Mesenchymal stem cell (in vitro differentiated cells and primary cell): ENCODE data around the gene CHAC1.

Experiments used
- DNase-seq: peaks from one replicate; pipeline ENCODE4 v3.0.0-alpha.2; 2013
- H2AFZ ChIP-seq: one replicate; pipeline ENCODE4 v1.6.1; 2013; ENCODE audit warnings: low read depth, mild to moderate bottlenecking, control low read depth, inconsistent platforms, low read length, moderate library complexity
- H2AK5ac ChIP-seq: 2 replicates; pipeline ENCODE4 v1.6.1; 2013; ENCODE audit warnings: low read length, moderate library complexity, mild to moderate bottlenecking, inconsistent platforms; ENCODE audit not compliant: severe bottlenecking
- H2BK120ac ChIP-seq: one replicate; pipeline ENCODE4 v1.6.1; 2013; ENCODE audit warnings: low read depth, mild to moderate bottlenecking, inconsistent platforms, low read length, moderate library complexity
- H2BK12ac ChIP-seq, 2 experiments: one replicate each; pipeline ENCODE4 v1.6.1; 2013; ENCODE audit warnings: inconsistent platforms in 2 of 2, low read length in 2 of 2, mild to moderate bottlenecking in 2 of 2, moderate library complexity in 2 of 2, control low read depth in 1 of 2
- H2BK15ac ChIP-seq: one replicate; pipeline ENCODE4 v1.6.1; 2013; ENCODE audit warnings: mild to moderate bottlenecking, low read depth, inconsistent platforms; ENCODE audit not compliant: poor library complexity, severe bottlenecking
- H2BK5ac ChIP-seq: 2 replicates; pipeline ENCODE4 v1.6.1; 2013; ENCODE audit warnings: low read depth, mild to moderate bottlenecking, low read length, control low read depth, inconsistent platforms; ENCODE audit not compliant: poor library complexity, severe bottlenecking
- H3K14ac ChIP-seq, 2 experiments: one replicate each; pipeline ENCODE4 v1.6.1; 2013; ENCODE audit warnings: inconsistent platforms in 2 of 2, low read length in 2 of 2, control low read depth in 1 of 2, mild to moderate bottlenecking in 1 of 2, moderate library complexity in 1 of 2
- H3K18ac ChIP-seq, 2 experiments: one replicate each; pipeline ENCODE4 v1.6.1; 2013; ENCODE audit warnings: inconsistent platforms in 2 of 2, low read length in 2 of 2, control low read depth in 1 of 2, low read depth in 1 of 2, mild to moderate bottlenecking in 1 of 2
- H3K23ac ChIP-seq, 2 experiments: one replicate each; pipeline ENCODE4 v1.6.1; 2013; ENCODE audit warnings: inconsistent platforms in 2 of 2, low read length in 2 of 2, mild to moderate bottlenecking in 2 of 2, moderate library complexity in 2 of 2, control low read depth in 1 of 2
- H3K27ac ChIP-seq: 2 replicates; pipeline ENCODE4 v1.5.1; 2013; ENCODE audit warnings: mild to moderate bottlenecking, moderate library complexity, low read length, control low read depth, inconsistent platforms; ENCODE audit not compliant: poor library complexity, severe bottlenecking
- H3K27me3 ChIP-seq, 2 experiments: 2 replicates each; pipeline versions ENCODE4 v1.6.1 to v1.7.0; 2013; ENCODE audit warnings: low read length in 2 of 2, mild to moderate bottlenecking in 2 of 2, moderate library complexity in 2 of 2, control low read depth in 1 of 2, inconsistent platforms in 1 of 2; ENCODE audit not compliant: control insufficient read depth in 1 of 2, insufficient read depth in 1 of 2
- H3K36me3 ChIP-seq, 2 experiments: 2 replicates each; pipeline versions ENCODE4 v1.6.1 to v1.7.0; 2013; ENCODE audit warnings: low read length in 2 of 2, control low read depth in 1 of 2, inconsistent platforms in 1 of 2, low read depth in 1 of 2, mild to moderate bottlenecking in 1 of 2; ENCODE audit not compliant: insufficient read depth in 2 of 2, control insufficient read depth in 1 of 2
- H3K4ac ChIP-seq, 2 experiments: one replicate each; pipeline ENCODE4 v1.6.1; 2013; ENCODE audit warnings: inconsistent platforms in 2 of 2, low read length in 2 of 2, mild to moderate bottlenecking in 2 of 2, moderate library complexity in 2 of 2, control low read depth in 1 of 2, low read depth in 1 of 2
- H3K4me1 ChIP-seq: 2 replicates; pipeline ENCODE4 v1.6.1; 2013; ENCODE audit warnings: low read depth, low read length, control low read depth; ENCODE audit not compliant: control insufficient read depth, insufficient read depth
- H3K4me2 ChIP-seq: 2 replicates; pipeline ENCODE4 v1.6.1; 2013; ENCODE audit warnings: low read length, mild to moderate bottlenecking, inconsistent platforms; ENCODE audit not compliant: poor library complexity, severe bottlenecking
- H3K4me3 ChIP-seq, 2 experiments: 2 replicates each; pipeline versions ENCODE4 v1.5.1 to v1.7.0; 2013; ENCODE audit warnings: low read length in 2 of 2, mild to moderate bottlenecking in 2 of 2, control low read depth in 1 of 2, low read depth in 1 of 2; ENCODE audit not compliant: insufficient read depth in 1 of 2
- H3K79me1 ChIP-seq: replicated peaks from 2 replicates; pipeline ENCODE4 v1.6.1; 2013; ENCODE audit warnings: mild to moderate bottlenecking, control low read depth, low read length, inconsistent platforms; ENCODE audit not compliant: poor library complexity, severe bottlenecking
- H3K9ac ChIP-seq: 2 replicates; pipeline ENCODE4 v1.7.0; 2013; ENCODE audit warnings: mild to moderate bottlenecking, low read length, moderate library complexity
- H3K9me3 ChIP-seq: 2 replicates; pipeline ENCODE4 v1.7.0; 2013; ENCODE audit warnings: mild to moderate bottlenecking, low read length; ENCODE audit not compliant: control insufficient read depth
- H4K8ac ChIP-seq: one replicate; pipeline ENCODE4 v1.6.1; 2013; ENCODE audit warnings: inconsistent platforms, mild to moderate bottlenecking, low read length, moderate library complexity
- H4K91ac ChIP-seq: one replicate; pipeline ENCODE4 v1.6.1; 2013; ENCODE audit warnings: mild to moderate bottlenecking, low read length, inconsistent platforms
- WGBS: methylation state at CpG from one replicate; pipeline ENCODE4 v1.1.7; 2013; ENCODE audit warnings: mixed read lengths; 5-methylcytosine and 5-hydroxymethylcytosine counted together

Gene CHAC1

DNA sequence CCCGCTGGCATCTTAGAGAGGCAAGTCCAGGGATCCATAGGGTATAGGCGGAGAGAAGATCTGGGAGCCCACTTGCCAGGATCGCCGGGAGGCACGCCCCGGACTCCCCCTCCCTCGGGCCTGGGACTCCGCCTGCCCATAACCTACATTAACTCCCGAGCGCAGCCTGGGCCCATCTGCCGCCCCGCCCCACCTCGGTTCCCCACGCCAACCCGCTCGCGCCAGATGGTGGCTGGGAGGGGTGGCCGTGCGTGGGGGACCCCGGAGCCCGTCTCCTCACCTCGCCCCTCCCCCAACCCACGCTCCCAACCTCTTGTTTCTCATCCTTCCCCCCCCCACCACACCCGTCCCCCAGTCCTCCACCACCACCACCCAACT is 25.8 kb upstream of the CHAC1 start:
- H3K4me3 ChIP-seq: no peak overlapping the region
- H3K14ac ChIP-seq: no peak overlapping the region
- H3K9me3 ChIP-seq: no peaks in the 10 kb centered on the region
- 11% methylated on average over 13 of the region's 24 CpGs for WGBS
- H3K4me2 ChIP-seq: no peak overlapping the region
- peaks cover 82 to 85% of the 10 kb centered on the region in 2 experiments for H3K27me3 ChIP-seq
- H2BK12ac ChIP-seq: no peak overlapping the region
- H3K9ac ChIP-seq: no peak overlapping the region
- H2BK5ac ChIP-seq: no peak overlapping the region
- no peak overlapping the region for H2AK5ac ChIP-seq
- H3K18ac ChIP-seq: no peak overlapping the region
- no peaks in the 10 kb centered on the region for H3K79me1 ChIP-seq
- no peak overlapping the region for H3K23ac ChIP-seq
- no peak overlapping the region for H2BK120ac ChIP-seq
- no peak overlapping the region for H4K8ac ChIP-seq
- no peak overlapping the region for H4K91ac ChIP-seq
- H3K36me3 ChIP-seq: no peaks in the 10 kb centered on the region
- H3K4me1 ChIP-seq: peaks cover 52% of the 10 kb centered on the region
- H3K4ac ChIP-seq: no peak overlapping the region
- no peak for DNase-seq
- no peak overlapping the region for H3K27ac ChIP-seq
- H2AFZ ChIP-seq: no peak overlapping the region
- no peak overlapping the region for H2BK15ac ChIP-seq

DNA sequence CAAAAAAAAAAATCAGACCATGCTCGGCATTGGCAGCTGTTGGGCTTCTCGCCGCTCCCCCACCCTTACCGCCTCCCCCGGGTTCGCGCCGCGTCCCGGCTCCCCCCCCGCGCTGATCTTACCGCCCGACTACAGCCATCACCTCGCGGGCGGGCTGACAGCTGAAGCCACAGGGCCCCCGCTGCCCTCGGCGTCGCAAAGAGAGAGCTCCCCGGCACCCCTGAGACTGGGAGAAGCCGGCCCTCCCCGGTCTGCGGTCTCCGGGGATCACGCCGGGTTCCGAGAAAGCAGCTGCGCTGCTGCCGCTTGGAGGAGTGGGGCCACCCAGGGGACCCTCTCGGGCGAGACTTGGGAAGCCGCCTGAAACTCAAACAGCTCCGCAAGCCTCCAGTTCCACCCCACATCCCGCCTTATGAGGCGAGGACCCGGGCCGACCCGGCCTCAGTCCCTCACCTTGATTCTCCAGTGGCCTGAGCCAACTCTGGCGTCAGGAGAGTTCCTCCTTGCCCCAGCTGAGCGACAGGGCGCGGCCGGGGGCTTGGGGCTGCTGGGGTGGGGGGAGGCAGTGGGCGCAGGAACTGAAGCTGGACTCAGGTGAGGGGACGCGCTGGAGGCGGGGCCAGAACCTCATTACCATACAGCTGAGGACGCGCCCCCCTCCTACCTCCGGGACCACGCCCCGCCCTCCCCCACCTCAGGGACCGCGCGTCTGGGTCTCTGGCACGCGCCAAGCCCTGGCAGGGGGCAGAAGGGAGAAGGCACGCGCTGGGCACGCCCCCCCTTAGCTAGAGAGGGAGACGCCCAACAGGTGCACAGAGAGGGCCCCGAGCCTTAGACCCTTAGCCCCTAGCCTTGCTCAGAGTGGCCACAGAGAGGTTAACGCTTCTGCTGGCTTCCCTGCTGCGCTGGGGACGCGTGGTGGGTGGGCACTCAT is 25.1 kb upstream of the CHAC1 start:
- no peaks in the 10 kb centered on the region for H3K36me3 ChIP-seq
- H3K18ac ChIP-seq: no peak overlapping the region
- no peak overlapping the region for H4K8ac ChIP-seq
- H2BK15ac ChIP-seq: no peak overlapping the region
- H2BK12ac ChIP-seq: no peak overlapping the region
- no peak overlapping the region for H2BK120ac ChIP-seq
- peaks cover 82 to 89% of the 10 kb centered on the region in 2 experiments for H3K27me3 ChIP-seq
- H2AK5ac ChIP-seq: no peak overlapping the region
- under 1% methylated on average over 50 of the region's 68 CpGs for WGBS
- peak overlapping the region; percentile 84 for H3K4me2 ChIP-seq
- no peaks in the 10 kb centered on the region for H3K9me3 ChIP-seq
- peaks cover 57% of the 10 kb centered on the region for H3K4me1 ChIP-seq
- no peak overlapping the region for H3K4ac ChIP-seq
- no peak overlapping the region for H2AFZ ChIP-seq
- H4K91ac ChIP-seq: no peak overlapping the region
- H3K79me1 ChIP-seq: no peaks in the 10 kb centered on the region
- no peak overlapping the region for H3K27ac ChIP-seq
- H3K4me3 ChIP-seq: no peak overlapping the region
- no peak overlapping the region for H3K9ac ChIP-seq
- H3K23ac ChIP-seq: no peak overlapping the region
- no peak for DNase-seq
- H2BK5ac ChIP-seq: no peak overlapping the region
- H3K14ac ChIP-seq: no peak overlapping the region

DNA sequence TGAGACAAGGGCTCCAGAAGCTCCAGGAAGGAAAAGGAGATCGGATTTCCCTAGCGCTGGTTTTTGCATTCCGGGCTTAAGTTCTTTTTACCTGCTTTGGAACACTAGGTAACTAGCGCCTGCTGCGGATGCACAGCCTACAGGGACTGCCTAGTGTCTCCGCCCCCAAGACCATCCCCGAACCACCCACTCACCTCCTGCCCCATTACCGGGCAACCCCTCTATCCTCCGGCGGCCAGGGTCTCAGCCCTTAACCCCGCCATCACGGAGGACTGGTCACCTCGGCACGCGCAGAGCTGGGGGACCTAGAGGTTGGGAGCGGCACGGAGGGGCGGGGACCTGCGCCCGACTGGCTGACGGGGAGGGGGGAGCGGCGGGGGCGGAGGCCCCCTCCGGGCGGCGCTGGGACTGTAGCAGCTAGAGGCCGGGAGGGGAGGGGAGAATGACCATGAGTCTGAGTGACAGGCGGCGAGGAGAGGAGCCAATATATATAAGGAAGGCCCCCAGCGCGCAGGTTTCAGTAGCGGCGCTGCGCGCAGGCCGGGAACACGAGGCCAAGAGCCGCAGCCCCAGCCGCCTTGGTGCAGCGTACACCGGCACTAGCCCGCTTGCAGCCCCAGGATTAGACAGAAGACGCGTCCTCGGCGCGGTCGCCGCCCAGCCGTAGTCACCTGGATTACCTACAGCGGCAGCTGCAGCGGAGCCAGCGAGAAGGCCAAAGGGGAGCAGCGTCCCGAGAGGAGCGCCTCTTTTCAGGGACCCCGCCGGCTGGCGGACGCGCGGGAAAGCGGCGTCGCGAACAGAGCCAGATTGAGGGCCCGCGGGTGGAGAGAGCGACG is 24.2 kb upstream of the CHAC1 start, which contains the start of gene DLL4:
TSS of gene DLL4 (plus strand) at position 520 of the 839 bp plus-strand sequence. CDS start 329 bp downstream, outside the sequence.
- WGBS: 2% methylated on average over 64 of the region's 71 CpGs
- peak within 1 kb of the TSS in 1 of 2 experiments; percentile 61 for H3K23ac ChIP-seq
- peak; percentile 91 for DNase-seq
- H2BK15ac ChIP-seq: no peak within 1 kb of the TSS
- H3K79me1 ChIP-seq: no peaks in the 10 kb centered on the region
- no peak within 1 kb of the TSS for H3K27ac ChIP-seq
- peak within 1 kb of the TSS in 1 of 2 experiments; percentile 6 for H3K18ac ChIP-seq
- H4K91ac ChIP-seq: no peak within 1 kb of the TSS
- H2BK5ac ChIP-seq: no peak within 1 kb of the TSS
- H3K4ac ChIP-seq: no peak within 1 kb of the TSS
- peaks cover 57% of the 10 kb centered on the region for H3K4me1 ChIP-seq
- H3K9ac ChIP-seq: no peak within 1 kb of the TSS
- no peaks in the 10 kb centered on the region for H3K9me3 ChIP-seq
- H2AK5ac ChIP-seq: no peak within 1 kb of the TSS
- H2AFZ ChIP-seq: no peak within 1 kb of the TSS
- H3K4me3 ChIP-seq: peak within 1 kb of the TSS; percentile 41 to 56
- no peak within 1 kb of the TSS for H2BK120ac ChIP-seq
- no peak within 1 kb of the TSS for H3K14ac ChIP-seq
- peaks cover 74 to 91% of the 10 kb centered on the region in 2 experiments for H3K27me3 ChIP-seq
- peak within 1 kb of the TSS; percentile 84 for H3K4me2 ChIP-seq
- H4K8ac ChIP-seq: peak within 1 kb of the TSS; percentile 19
- H3K36me3 ChIP-seq: no peaks in the 10 kb centered on the region
- no peak within 1 kb of the TSS for H2BK12ac ChIP-seq
